HG02885 (cell line): ENCODE results near the gene DCAF10.
"Not testable (repeated sequence)": the region's sequence is repeated elsewhere in the genome, so short reads cannot be mapped to it uniquely, and the experiment has no call there.

Experiments
- ATAC-seq: cut with Tn5 transposase; IDR thresholded peaks from one replicate; pipeline ENCODE4 v1.9.1; 2021; ENCODE audit warnings: mild to moderate bottlenecking; ENCODE audit not compliant: unreplicated experiment, poor library complexity

DCAF10 gene

GRCh38 chr9:37800631-37801286, at the start of gene DCAF10:
Gene DCAF10 (plus strand): TSS chr9:37800797. CDS start chr9:37800867, 70 bp downstream.
- peak; percentile 80 for ATAC-seq

- no peak for ATAC-seq
These were observed 49.4 kb upstream of the DCAF10 start for GRCh38 chr9:37751186-37751585.

GRCh38 chr9:37751704-37752103, 48.9 kb upstream of the DCAF10 start:
- not testable (repeated sequence) for ATAC-seq

GRCh38 chr9:37752112-37752511, 48.5 kb upstream of the DCAF10 start:
- not testable (repeated sequence) for ATAC-seq

- no peak for ATAC-seq
These were observed 47.7 kb upstream of the DCAF10 start for GRCh38 chr9:37752642-37753488.

- peak; percentile 93 for ATAC-seq
These were observed 47.0 kb upstream of the DCAF10 start, which contains the start of gene TRMT10B for GRCh38 chr9:37753489-37754190. Gene TRMT10B (plus strand): TSS chr9:37753805. CDS start chr9:37761932, 8,127 bp downstream.

- ATAC-seq, result no peak
These were observed 41.9 kb upstream of the DCAF10 start for GRCh38 chr9:37758747-37759146.

GRCh38 chr9:37760416-37761161, 40.0 kb upstream of the DCAF10 start:
- no peak for ATAC-seq

- ATAC-seq, result no peak
These were observed 39.1 kb upstream of the DCAF10 start for GRCh38 chr9:37761511-37761910.

GRCh38 chr9:37765263-37765662, 35.3 kb upstream of the DCAF10 start:
- ATAC-seq, result not testable (repeated sequence)

- ATAC-seq, result no peak
These were observed 31.3 kb upstream of the DCAF10 start for GRCh38 chr9:37769306-37769705.

- no peak for ATAC-seq
These were observed 30.6 kb upstream of the DCAF10 start for GRCh38 chr9:37769995-37770394.

GRCh38 chr9:37775216-37775919, 25.2 kb upstream of the DCAF10 start:
- no peak for ATAC-seq

GRCh38 chr9:37776328-37776727, 24.3 kb upstream of the DCAF10 start:
- ATAC-seq, result no peak

- ATAC-seq, result no peak
These were observed 22.1 kb upstream of the DCAF10 start for GRCh38 chr9:37778534-37778933.

GRCh38 chr9:37784291-37784615, 16.3 kb upstream of the DCAF10 start:
- ATAC-seq, result no peak

GRCh38 chr9:37784616-37785483, 15.7 kb upstream of the DCAF10 start, which contains the start of gene EXOSC3:
Gene EXOSC3 (minus strand): TSS chr9:37785064. CDS start chr9:37785044, 20 bp downstream.
- ATAC-seq, result peak; percentile 95

GRCh38 chr9:37787059-37787458, 13.5 kb upstream of the DCAF10 start:
- ATAC-seq, result no peak

- ATAC-seq, result no peak
These were observed 12.3 kb upstream of the DCAF10 start for GRCh38 chr9:37788332-37788731.
